Left lobe of liver (tissue), 2 donors: Measurements from ENCODE around the gene HCRTR2. TPM values are rescaled to one million over a fixed set of nuclear protein-coding genes. Genes with fewer than 3 reads are reported as not detected.
"Not testable (repeated sequence)": the region's sequence is repeated elsewhere in the genome, so short reads cannot be mapped to it uniquely, and the experiment has no call there.

ENCODE experiments used
- ATAC-seq: fragments of 200-7000 bp; cut with Tn5 transposase; one replicate; pipeline ENCODE4 v1.9.1; 2020; ENCODE audit warnings: mild to moderate bottlenecking, moderate library complexity
- DNase-seq: peaks from one replicate; pipeline ENCODE4 v3.0.0-alpha.2; 2020; ENCODE audit warnings: low spot score
- total RNA-seq: library from RNA; stranded (reverse); gene quantifications from one replicate; pipeline ENCODE4 v1.2.1, GENCODE V29; 2021
- donor health status: DM: no; HTN: no; CAD: no; lungs with moderate emphysema.
- donor health status: DM: no; HTN: yes; CAD: no.

Gene HCRTR2
- total RNA-seq, 1 donor from 2014 or later: not detected

DNA sequence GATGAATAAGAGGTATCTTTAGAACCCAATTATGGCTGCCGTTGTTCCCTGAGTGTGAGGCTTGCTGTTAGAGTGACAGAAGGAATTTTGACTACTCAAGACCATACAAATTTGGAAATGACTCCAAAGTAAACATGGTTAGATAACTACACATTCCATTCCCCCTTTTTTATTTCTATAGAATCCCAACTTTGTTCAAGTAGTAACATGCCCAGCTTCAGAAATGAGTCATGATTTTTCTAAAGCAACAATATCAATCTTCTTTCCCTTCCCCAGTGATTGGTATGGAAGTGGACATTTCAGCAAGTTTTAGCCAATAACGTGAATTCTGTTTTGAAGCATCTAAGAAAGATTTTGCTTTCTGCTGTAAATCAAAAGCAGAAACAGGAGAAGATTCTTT is 37.8 kb downstream of the HCRTR2 start:
- no peak for DNase-seq
- ATAC-seq: no peak

DNA sequence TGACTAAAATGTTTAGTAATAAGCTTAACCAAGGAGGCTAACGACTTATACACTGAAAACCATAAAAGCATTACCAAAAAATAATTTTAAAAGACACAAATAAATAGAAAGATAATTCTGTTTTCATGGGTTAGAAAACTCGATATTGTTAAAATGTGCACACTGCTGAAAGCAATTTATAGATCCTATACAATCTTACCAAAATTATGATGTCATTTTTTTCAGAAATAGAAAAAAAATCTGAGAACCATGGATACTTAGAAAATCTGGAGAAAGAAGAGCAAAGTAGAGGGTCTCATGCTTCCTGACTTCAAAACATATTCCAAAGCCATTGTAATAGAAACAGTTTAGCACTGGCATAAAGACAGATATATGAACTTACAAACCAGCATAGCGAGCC is 46.6 kb downstream of the HCRTR2 start:
- DNase-seq: no peak
- no peak for ATAC-seq

DNA sequence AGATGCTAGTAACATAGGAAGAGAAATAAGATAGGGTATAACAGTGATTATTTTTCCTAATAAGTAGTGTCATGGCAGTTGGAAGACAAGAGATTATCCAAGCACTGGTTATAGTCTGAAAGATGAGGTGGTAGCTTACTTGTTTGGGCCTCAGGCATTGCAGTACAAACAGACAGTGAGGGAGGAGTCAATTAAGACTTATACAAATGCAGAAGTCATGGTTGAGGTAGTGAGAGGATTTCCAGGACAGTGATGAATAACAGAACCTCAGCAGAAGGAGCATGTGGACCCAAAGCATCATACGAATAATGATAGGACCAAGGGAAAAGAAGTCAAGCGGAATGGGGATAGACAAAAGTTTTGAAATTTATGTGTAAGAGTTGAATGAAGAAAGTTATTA is 53.5 kb downstream of the HCRTR2 start:
- ATAC-seq (no peak), DNase-seq (no peak)

DNA sequence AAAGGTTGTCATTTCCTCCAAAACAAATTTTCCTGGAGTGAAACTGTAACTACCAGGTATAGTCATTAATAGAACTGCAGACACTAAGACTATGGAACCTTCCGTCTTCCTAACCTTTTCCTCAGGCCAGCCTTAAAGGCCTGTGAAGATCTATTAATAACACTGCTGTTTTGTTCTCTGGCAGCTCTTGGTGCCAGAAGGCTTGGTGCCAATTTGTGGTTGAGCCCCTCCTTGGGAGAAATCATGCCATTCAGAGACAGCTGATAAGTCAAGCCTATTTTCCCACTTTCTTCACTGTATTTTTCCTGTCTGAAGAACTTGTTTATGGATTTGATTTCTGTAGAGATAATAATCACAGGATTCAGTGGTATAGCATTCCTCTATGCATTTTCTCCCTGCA is 64.8 kb downstream of the HCRTR2 start:
- DNase-seq (no peak), ATAC-seq (no peak)

DNA sequence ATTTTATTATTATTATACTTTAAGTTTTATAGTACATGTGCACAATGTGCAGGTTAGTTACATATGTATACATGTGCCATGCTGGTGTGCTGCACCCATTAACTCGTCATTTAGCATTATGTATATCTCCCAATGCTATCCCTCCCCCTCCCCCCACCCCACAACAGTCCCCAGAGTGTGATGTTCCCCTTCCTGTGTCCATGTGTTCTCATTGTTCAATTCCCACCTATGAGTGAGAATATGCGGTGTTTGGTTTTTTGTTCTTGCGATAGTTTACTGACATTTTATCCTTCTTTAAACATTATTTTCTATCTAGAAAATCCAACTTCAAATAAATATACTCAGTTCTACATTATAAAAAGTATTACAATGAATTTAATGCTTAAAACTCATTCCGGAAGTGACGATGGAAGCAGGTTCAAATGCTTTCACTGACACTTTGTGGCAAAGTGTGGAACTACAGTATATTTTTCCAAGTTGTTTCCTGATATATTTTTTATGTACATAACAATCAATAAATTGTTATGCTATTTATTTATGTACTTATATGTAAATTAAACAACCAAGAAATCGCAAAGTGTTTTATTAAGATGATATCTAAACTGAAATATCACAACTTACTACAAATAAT is 66.8 kb downstream of the HCRTR2 start:
- ATAC-seq, DNase-seq: not testable (repeated sequence)

DNA sequence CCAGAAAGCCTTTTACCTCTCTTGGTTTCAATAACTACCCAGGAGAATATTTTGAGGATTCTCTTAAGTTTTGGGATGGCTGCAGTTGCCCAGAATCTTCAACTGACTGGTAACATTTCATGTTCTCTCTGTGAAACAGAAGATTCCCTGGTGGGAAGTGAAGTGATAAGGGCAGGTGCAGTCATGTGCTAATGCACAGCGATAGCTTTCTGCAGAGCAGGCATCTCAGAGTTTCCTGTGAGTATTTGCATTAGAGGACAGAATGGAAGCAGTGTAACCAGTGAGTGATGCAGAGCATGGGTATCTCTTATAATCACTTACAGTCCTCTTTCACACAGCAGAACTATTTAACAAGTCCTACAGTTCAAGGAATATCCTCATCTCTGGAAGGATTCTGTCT is 76.1 kb downstream of the HCRTR2 start:
- no peak for ATAC-seq

DNA sequence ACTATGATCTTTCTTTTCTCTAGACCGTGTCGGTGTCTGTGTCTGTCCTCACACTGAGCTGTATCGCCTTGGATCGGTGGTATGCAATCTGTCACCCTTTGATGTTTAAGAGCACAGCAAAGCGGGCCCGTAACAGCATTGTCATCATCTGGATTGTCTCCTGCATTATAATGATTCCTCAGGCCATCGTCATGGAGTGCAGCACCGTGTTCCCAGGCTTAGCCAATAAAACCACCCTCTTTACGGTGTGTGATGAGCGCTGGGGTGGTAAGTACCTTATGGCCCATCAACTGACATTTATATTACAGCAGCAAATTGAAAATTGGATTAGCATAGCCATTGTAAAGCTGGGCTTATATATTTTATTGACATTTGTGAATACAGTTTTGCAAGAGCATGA is 80.8 kb downstream of the HCRTR2 start:
- no peak for ATAC-seq
- no peak for DNase-seq

More for the DNA sequence above, 76.1 kb downstream of the HCRTR2 start:
- no peak for DNase-seq

DNA sequence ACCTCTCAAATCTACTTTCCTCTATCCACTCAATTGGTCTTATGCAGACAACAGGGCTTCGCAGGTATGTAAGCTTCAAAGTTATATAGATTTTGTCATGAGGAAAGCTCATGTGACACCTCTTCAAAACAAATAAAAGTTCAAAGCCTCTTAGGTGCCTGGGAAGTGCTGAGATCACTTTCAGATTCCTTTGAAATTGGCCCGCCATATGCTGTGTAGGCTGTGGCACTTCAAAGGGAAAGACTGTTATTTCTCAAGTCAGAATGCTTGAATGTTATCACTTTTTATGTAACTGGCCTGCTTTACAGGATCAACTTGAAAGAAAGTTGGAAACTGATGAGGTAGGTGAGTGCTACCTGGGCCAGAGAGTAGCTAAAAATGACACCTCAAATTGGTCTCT is 85.9 kb downstream of the HCRTR2 start:
- DNase-seq (no peak), ATAC-seq (no peak)

DNA sequence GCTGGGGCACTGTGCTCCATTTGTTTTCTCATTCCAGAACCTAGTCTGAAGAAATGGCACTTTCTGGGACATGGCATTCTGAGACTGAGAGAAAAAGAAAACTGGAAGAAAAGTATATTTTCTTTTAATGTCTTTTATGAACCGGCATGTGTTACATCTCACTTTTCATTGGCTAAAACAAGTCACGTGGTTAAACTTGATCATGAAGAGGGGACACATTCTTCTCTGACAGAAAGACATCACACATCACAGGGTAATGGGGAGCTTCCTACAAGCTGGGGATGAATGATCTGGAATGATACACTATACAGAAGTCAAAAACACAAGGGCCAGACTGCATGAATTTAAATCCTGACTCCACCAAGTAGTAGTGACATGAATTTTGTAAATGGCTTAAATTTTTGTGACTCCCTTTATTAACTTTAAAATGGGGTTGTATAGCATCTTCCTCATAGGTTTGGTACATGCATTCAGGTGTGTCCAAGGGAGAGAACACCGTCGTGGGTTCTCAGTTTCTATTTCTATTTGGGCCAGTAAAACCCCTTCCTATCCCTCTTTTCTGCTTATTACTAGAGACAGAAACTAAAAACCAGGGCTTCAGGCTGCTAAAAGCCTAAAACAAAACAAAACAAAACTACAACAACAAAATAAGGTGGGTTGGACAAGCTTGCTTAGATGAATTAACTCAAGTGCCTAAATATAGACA is 91.2 kb downstream of the HCRTR2 start:
- DNase-seq (no peak), ATAC-seq (no peak)

DNA sequence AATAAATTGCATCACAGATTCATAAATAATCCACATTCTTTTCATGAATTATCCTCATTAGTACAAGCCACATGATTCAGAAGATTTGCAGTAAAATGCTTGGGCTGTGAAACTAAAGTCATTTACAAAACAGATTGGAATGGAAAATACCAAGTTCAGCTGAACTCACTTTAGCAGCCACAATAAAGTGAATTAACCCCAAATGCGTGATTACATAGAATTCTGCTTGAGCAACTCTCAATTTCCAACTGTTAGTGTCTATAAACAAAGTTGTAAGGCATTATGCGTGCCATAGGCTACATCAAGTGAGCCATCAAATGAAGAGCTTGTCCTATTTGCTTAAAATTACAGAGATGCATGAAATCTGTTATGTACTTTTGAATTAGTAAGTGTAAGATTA is 92.6 kb downstream of the HCRTR2 start:
- DNase-seq (no peak), ATAC-seq (no peak)

DNA sequence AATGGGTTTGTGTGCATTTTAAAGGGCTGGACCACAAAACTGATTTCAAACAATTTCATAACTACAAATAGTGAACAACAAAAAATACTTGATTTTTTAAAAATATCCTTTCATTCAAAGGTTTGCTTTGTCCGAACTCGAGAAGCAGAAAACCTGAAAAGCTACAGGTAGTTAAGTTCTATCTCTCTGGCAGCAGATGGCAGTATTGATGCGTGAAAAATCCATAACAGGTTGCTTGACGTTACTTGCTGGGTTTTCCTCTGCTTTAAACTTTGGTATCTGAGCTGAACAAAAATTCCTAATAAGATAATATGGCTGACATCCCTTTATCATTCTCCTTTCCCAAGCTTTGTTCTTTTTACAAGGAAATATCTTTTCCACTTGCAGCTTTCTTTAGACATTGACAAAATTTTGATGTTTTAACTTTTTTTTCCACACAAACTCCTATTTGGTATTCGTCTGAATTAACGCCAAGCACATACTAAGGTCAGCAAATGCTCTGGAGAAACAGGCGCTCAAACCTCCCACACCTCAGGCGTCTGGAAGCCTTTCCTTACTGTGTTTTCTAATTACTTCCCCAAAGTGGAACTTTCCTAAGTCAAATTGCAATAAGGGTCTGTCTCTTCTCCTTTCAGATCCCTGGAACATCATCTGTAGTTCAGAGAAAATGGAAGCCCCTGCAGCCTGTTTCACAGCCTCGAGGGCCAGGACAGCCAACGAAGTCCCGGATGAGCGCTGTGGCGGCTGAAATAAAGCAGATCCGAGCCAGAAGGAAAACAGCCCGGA is 102.6 kb downstream of the HCRTR2 start:
- ATAC-seq: peak; percentile 85
- no peak for DNase-seq

DNA sequence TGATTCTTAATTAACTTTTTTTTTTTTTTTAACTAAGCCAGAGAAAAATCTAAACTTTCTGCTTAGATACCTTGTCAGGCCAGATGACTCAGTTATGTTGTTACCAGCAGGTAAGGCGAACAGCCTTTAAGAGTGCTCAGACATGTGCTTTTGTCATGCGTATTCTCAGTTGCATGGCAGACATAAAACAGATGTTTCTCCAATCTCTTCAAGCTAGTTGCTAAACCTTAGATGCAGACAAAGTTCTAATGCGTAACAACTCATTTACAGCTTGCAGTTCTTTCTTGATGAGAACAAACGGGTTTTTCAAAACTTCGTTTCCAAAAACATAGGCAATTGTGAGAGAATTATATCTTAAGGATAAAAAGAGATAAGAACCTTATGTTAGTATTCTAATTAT is 103.3 kb downstream of the HCRTR2 start:
- DNase-seq (no peak), ATAC-seq (no peak)

DNA sequence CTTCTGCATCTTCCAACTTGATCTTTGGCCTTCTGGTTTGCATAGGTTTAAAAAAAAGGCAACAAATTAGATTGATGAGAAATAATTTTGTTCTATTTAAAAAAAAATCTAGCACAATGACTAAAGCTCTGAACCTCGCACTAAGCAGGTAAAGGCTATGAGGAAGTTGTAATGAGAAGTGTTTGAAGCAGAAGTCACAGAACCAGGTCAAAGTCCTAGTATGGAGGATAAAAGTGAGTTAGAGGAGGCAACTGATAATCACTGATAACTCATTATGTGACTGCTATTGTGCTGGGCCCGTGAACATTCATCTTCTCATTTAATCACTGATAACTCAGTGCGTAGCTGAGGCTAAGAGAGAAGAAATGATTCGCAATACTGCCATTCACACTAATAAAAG is 106.9 kb downstream of the HCRTR2 start:
- no peak for DNase-seq
- ATAC-seq: no peak

DNA sequence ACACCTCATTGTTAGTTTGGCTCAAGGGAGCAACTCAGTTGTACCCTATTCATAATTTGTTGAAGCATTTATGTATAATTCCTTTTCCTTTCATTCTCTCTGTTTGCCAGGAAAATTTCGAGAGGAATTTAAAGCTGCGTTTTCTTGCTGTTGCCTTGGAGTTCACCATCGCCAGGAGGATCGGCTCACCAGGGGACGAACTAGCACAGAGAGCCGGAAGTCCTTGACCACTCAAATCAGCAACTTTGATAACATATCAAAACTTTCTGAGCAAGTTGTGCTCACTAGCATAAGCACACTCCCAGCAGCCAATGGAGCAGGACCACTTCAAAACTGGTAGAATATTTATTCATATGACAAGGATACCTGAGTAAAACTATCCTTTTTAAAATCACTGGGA is 107.8 kb downstream of the HCRTR2 start:
- DNase-seq (no peak), ATAC-seq (no peak)

DNA sequence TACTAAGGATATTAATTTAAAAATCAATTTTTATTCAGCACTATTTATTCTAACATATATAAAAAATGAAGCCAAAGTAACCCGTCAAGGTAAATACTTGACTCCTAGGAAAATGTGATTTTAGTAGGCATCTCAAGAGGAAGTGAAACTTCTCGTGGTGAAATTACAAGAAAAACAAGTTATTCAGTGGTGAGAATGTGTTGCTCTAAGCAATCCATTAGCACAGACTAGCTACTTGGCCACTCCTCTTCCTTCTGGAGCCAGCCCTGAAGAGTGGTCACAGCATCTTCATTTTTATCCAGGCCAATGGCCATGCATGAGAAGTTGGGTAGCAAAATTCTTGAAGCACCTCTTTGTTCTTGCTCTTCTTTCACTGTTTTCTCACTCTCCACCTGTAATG is 112.5 kb downstream of the HCRTR2 start:
- ATAC-seq (no peak), DNase-seq (no peak)

DNA sequence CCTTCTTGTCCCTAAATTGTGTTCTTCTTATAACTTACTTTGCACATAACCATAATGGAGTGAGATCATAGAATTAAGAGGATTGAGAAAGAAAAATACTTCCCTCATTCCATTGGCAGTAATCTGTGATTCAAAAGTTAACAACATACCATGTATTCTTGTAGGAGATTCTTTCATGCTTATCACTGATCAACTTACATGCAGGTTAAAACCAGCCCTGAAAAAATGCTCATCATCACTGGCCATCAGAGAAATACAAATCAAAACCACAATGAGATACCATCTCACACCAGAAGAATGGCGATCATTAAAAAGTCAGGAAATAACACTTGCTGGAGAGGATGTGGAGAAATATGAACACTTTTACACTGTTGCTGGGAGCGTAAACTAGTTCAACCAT is 116.4 kb downstream of the HCRTR2 start:
- DNase-seq: no peak
- no peak for ATAC-seq

DNA sequence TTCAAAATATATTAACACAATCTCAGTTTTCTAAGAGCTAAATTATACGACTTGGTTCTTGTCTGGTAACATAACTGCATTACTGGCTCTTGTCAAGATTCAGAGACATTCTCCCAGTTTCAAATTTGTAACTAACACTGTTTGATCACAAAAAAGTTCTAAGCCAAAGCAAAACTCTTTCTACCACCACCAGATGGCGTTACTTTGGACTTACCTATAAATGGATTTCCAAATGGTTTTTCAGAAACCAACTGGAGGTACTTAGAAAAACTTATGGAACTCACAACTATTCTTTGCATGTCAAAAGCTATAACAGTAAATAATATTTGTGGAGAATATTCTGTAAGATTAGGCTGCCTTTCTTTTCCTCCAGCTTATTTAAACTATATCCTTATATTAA is 118.8 kb downstream of the HCRTR2 start:
- no peak for ATAC-seq
- no peak for DNase-seq

DNA sequence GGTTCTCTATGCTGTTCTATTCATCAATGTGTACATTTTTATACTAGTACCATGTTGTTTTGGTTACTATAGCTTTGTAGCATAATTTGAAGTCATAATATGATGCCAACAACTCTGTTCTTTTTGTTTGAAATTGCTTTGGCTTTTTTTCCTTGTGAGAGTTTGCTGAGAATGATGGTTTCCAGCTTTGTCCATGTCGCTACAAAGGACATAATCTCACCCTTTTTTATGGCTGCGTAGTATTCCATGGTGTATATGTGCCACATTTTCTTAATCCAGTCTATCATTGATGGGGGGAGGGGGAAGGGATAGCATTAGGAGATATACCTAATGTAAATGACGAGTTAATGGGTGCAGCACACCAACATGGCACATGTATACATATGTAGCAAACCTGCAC is 122.9 kb downstream of the HCRTR2 start:
- not testable (repeated sequence) for ATAC-seq, DNase-seq

DNA sequence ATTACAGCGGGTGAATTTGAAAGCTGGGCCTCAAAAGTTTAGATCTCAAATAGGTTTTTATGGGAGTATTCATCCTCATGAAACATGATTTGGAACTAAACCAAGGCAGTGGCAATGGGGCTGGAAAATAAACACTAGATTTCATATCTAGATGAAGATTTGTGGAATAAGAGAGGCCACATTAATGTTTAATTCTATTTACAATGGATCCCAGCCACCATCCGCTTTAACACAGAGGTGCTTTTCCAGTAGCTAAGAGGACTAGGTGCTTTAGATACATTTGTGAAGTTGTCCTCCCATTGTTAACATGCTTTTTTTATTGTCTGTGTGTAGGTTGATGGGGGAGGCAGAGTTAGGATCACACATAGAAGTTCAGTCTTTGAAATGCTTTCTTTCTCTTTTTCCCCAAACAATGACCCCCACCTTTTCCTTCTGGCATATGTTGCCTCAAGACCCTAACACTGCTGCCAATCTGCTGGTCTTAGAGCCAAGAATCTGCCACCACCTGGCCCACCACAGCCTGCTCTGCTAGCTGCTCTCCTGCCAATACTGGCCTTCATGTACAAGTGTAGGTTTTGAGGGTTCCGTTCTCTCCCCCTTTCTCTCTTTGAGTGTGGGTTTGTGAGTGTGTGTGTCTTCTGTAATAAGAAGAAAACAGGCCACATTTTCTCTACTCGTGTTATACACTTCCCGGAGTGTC is 125.1 kb downstream of the HCRTR2 start:
- ATAC-seq: no peak
- no peak for DNase-seq

DNA sequence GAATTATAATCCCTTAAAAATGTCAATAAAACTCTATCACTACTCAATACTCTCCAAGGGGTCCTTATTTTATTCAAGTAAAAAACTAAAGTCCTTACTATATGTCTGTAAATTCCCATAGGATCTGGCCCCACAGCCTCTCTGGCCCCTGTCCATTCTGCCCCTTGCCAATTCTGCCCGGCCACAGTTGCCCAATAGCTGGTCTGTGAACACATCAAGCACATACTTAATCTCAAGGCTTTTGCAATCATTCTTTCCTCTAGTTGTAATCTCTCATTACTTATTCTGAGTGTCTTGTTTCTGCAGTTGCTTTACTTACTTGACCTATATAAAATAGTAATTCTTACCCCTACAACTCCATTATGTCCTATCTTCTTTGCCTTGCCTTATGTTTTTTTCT is 130.4 kb downstream of the HCRTR2 start:
- no peak for ATAC-seq
- DNase-seq: no peak

DNA sequence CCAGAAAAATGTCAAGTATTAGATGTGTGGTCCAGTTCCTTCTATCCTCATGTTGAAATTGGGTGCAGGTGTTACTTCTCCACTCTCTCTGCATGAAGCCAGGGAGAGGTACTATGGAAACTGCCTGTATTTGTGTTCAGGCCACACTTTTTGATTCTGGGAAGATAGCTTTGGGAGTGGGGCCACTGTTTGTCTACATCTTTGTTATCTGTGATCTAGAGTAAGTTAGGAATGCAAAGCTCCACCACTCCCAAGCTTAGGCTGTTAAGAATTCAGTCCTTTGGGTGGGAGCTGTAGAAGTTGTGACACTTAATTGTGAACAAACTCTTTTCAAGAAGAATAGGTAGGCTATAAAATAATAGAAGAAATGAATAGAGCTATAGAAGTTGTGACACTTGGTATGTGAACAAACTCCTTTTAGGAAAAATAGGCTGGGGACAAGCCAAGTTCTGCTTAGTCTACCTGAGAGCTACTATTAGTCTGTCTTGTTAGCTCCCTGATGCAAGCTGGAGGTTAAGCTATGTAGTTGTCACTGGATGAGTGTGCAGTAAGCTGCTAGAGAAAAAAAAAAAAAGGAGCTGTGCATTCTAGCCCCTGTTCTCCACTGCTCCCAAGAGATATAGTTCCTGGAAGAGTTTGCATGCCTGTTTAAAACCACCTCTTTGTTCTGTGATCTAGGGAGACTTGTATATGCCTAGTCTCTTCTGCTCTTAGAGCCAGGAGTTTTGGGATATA is 145.8 kb downstream of the HCRTR2 start:
- DNase-seq: no peak
- no peak for ATAC-seq
